ENCODE results near the gene SLC23A2. TPM values are rescaled to one million over a fixed set of nuclear protein-coding genes. Genes with fewer than 3 reads are reported as not detected.

The SLC23A2 gene
- total RNA-seq, 4 donors from 2014 or later = 3.6 to 15.1 (median 11.1) TPM

DNA sequence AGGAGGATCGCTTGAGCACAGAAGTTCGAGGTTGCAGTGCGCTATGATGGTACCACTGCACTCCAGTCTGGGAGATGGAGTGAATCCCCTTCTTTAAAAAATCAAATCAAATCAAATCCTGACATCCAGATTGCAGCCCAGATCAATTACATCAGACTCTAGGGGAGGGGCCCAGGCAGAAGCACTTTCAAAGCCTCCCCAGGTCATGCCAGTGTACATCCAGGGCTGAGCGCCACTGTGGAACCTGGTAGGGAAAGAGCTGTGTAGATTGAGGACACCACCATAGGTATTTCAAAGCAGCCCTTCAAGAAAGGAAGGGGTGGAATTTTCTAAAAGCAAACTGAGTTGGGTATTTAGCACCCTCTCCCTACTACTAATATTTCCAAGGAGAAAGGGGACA is 190.1 kb downstream of the SLC23A2 start:
- Histone ChIP-seq H3K4me3 (no peak overlapping the region), H3K9me3 (no peaks in the 10 kb centered on the region), H3K36me3 (no peaks in the 10 kb centered on the region), H3K27ac (peak overlapping the region in 3 of 4 donors; percentile 56 to 85 (median 82)), H3K27me3 (no peaks in the 10 kb centered on the region), H3K4me1 (peaks cover 4 to 68% (median 15%) of the 10 kb centered on the region in 3 donors)
- intact Hi-C loops (cut with DNase I) = no loop called here
- TF ChIP-seq POLR2A (IDR thresholded peaks at IDR 0.05) = no peak
- TF ChIP-seq, protein P1, sequence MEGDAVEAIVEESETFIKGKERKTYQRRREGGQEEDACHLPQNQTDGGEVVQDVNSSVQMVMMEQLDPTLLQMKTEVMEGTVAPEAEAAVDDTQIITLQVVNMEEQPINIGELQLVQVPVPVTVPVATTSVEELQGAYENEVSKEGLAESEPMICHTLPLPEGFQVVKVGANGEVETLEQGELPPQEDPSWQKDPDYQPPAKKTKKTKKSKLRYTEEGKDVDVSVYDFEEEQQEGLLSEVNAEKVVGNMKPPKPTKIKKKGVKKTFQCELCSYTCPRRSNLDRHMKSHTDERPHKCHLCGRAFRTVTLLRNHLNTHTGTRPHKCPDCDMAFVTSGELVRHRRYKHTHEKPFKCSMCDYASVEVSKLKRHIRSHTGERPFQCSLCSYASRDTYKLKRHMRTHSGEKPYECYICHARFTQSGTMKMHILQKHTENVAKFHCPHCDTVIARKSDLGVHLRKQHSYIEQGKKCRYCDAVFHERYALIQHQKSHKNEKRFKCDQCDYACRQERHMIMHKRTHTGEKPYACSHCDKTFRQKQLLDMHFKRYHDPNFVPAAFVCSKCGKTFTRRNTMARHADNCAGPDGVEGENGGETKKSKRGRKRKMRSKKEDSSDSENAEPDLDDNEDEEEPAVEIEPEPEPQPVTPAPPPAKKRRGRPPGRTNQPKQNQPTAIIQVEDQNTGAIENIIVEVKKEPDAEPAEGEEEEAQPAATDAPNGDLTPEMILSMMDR (IDR thresholded peaks at IDR 0.05) = no peak
- 76 to 94% methylated on average over 3 to 4 of the region's 4 CpGs for WGBS, 2 donors
- DNase-seq = no peak

DNA sequence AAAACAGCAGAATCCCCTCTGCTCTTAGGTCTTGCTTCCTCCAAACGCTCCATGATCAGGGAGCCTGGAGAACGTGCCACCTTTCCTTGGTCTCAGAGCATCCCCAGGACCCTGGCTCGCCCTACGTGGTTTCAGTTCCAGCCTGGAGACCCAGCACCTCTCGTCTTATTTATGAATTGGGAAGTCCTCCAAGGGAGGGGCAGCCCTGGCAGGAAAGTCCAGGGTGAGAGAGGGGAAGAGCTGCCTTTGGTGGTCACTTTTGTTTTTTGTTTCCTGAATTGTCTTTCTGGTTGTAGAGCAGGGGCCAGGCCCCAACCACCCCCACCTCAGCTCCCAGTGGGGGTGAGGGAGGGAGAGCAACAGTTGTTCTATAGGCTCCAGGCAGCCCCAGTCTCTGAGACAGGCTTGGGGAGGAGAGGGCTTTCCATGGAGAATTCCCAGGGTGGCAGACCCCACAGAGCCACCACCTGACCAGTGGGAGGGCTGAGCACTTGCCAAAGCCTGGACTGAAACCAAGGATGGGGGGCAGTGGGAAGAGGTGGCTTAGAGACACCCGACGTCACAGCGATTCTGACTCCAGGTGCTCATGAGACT is 190.8 kb downstream of the SLC23A2 start:
- intact Hi-C loops (cut with DNase I) = no loop called here
- H3K4me3 ChIP-seq = no peak overlapping the region
- H3K27me3 ChIP-seq = no peaks in the 10 kb centered on the region
- TF ChIP-seq, protein P1 (IDR thresholded peaks at IDR 0.05) = no peak
- TF ChIP-seq POLR2A (IDR thresholded peaks at IDR 0.05) = no peak
- H3K4me1 ChIP-seq = peaks cover 4 to 64% (median 15%) of the 10 kb centered on the region in 3 donors
- DNase-seq = no peak
- H3K27ac ChIP-seq = peak overlapping the region in 3 of 4 donors; percentile 56 to 82 (median 64)
- WGBS, 2 donors = 74 to 79% methylated on average over 6 to 7 of the region's 8 CpGs
- no peaks in the 10 kb centered on the region for H3K9me3 ChIP-seq
- no peaks in the 10 kb centered on the region for H3K36me3 ChIP-seq

DNA sequence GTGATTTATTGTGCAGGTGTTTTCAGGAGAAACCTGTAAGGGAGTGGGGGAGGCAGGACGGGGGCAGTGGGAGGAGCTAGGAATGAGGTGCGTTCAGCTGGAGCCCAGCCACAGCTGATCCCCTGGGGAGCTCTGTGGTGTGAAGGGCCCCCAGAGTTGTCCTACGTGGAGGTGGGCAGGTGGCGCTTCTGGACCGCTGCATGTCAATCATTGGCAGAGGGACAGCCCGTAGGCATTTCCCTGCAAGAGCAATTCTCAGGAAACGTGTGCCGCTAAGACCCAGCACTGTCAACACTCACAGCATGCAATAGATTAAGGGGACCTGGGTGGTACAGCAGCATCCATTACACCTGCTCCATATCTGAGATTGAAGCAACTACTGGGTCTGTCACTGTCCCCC is 191.6 kb downstream of the SLC23A2 start:
- H3K27me3 ChIP-seq = no peaks in the 10 kb centered on the region

DNA sequence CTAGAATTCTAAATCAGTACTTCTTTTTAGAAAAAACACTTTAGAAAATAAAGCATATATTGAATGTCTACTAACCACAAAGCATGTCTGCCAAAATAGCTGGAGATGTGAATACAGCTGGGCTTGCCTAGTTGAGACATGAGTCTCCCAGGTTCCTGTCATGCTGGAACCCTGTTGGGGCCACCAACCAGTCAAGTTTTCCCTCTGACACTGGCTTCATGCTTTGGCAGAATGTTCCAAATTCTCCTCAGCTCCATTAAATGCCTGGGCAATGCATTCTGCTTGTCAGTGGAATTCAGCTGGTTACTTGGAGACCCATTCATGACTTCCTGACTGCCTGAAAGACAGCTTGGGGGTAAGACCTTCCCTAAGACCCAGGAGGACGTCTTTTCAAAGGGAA is 192.4 kb downstream of the SLC23A2 start:
- no peaks in the 10 kb centered on the region for H3K27me3 ChIP-seq
- peak overlapping the region in 2 of 4 donors; percentile 5 to 57 for H3K27ac ChIP-seq
- TF ChIP-seq POLR2A (IDR thresholded peaks at IDR 0.05) = no peak
- TF ChIP-seq, protein P1 (IDR thresholded peaks at IDR 0.05) = no peak
- no peaks in the 10 kb centered on the region for H3K36me3 ChIP-seq
- peaks cover 4 to 47% (median 12%) of the 10 kb centered on the region in 3 donors for H3K4me1 ChIP-seq
- intact Hi-C loops (cut with DNase I) = no loop called here
- 40 to 67% methylated on average over 1 of the region's 1 CpG for WGBS, 2 donors
- no peak overlapping the region for H3K4me3 ChIP-seq
- no peak for DNase-seq
- no peaks in the 10 kb centered on the region for H3K9me3 ChIP-seq

More for the DNA sequence above, 191.6 kb downstream of the SLC23A2 start:
- intact Hi-C loops (cut with DNase I) = no loop called here
- H3K36me3 ChIP-seq = no peaks in the 10 kb centered on the region
- DNase-seq = no peak
- H3K4me1 ChIP-seq = peaks cover 4 to 56% (median 15%) of the 10 kb centered on the region in 3 donors
- no peak overlapping the region for H3K4me3 ChIP-seq
- TF ChIP-seq POLR2A (IDR thresholded peaks at IDR 0.05) = no peak
- TF ChIP-seq, protein P1 (IDR thresholded peaks at IDR 0.05) = no peak
- no peaks in the 10 kb centered on the region for H3K9me3 ChIP-seq
- WGBS, 2 donors = 50 to 60% methylated on average over 5 to 7 of the region's 8 CpGs
- H3K27ac ChIP-seq = peak overlapping the region in 2 of 4 donors; percentile 5 to 57

DNA sequence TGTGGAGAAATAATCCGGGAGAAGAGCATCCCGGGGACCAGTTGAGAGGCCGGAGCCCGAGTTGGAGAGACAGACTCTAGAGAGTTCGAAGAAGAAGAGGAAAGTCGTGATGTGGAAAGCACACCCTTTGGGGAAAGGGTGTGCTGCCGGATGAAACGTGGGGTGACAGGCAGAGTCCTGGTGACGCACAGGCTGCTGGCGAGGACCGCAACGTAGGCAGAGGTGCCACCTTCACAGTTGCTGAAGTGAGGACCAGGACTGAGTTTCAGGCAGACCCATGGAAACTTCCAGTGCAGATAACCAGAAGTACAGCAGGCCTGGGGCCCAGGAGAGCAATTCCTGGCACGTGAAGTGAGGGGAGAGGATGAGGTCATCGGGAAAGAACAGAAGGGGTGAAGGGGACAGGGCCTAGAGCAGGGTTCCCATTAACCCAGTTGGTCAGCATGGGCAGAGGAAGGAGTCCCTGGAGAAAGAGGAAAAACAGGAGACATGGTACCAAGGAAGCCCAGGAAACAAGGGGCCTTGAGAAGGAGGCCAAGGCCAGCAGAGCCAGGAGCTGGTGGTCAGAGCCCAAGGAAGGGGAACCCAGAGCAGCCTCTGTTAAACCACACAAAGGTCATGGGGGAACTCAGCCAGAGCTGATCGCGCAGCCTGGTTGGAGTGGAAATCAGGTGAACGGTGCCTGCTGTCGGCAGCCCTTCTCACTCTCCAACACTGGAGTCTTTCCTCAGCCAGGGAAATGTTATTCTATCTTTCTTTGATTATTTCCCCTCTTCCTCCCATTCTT is 195.5 kb downstream of the SLC23A2 start:
- no peak for TF ChIP-seq POLR2A (IDR thresholded peaks at IDR 0.05)
- TF ChIP-seq, protein P1 (IDR thresholded peaks at IDR 0.05) = no peak
- Histone ChIP-seq H3K27me3 (no peaks in the 10 kb centered on the region), H3K9me3 (no peaks in the 10 kb centered on the region), H3K4me3 (no peak overlapping the region), H3K27ac (peak overlapping the region in 1 of 4 donors; percentile 17), H3K36me3 (peaks cover 0 to 3% (median 0%) of the 10 kb centered on the region in 3 donors), H3K4me1 (peaks cover 0 to 20% (median 4%) of the 10 kb centered on the region in 3 donors)
- no peak for DNase-seq
- 70 to 88% methylated on average over 18 of the region's 18 CpGs for WGBS, 2 donors
- intact Hi-C loops (cut with DNase I) = no loop called here
